AG09309 (cell line): Measurements from ENCODE around the gene MTHFD1L.

Source experiments
- DNase-seq: peaks from one replicate; pipeline ENCODE4 v3.0.0-alpha.2; 2010; ENCODE audit warnings: low read depth
- H3K4me3 ChIP-seq: 2 replicates; pipeline ENCODE4 v1.5.1; 2011; ENCODE audit warnings: mild to moderate bottlenecking, low read depth, low read length, moderate library complexity; ENCODE audit not compliant: control insufficient read depth
- CTCF ChIP-seq: IDR thresholded peaks from 2 replicates; pipeline ENCODE4 v1.5.1; 2011; ENCODE audit warnings: mild to moderate bottlenecking, low read depth, low read length, inconsistent platforms; ENCODE audit not compliant: insufficient read depth, control insufficient read depth; ENCODE audit errors: missing control alignments

MTHFD1L gene

GRCh38 chr6:150978624-150979023, 113.1 kb downstream of the MTHFD1L start:
- TF ChIP-seq CTCF: no peak
- DNase-seq: no peak
- no peak overlapping the region for H3K4me3 ChIP-seq

GRCh38 chr6:150979826-150980350, 114.4 kb downstream of the MTHFD1L start:
- H3K4me3 ChIP-seq: no peak overlapping the region
- DNase-seq: no peak
- no peak for TF ChIP-seq CTCF

GRCh38 chr6:150981095-150981494, 115.6 kb downstream of the MTHFD1L start:
- no peak for TF ChIP-seq CTCF
- DNase-seq: no peak
- no peak overlapping the region for H3K4me3 ChIP-seq

GRCh38 chr6:150981669-150982068, 116.2 kb downstream of the MTHFD1L start:
- H3K4me3 ChIP-seq: no peak overlapping the region
- no peak for DNase-seq
- TF ChIP-seq CTCF: no peak

- TF ChIP-seq CTCF: no peak
- no peak overlapping the region for H3K4me3 ChIP-seq
- no peak for DNase-seq
Measured at GRCh38 chr6:150987371-150987828, 121.9 kb downstream of the MTHFD1L start.

- H3K4me3 ChIP-seq: no peak overlapping the region
- no peak for DNase-seq
- no peak for TF ChIP-seq CTCF
Measured at GRCh38 chr6:150987855-150988464, 122.5 kb downstream of the MTHFD1L start.

GRCh38 chr6:150991487-150991886, 126.0 kb downstream of the MTHFD1L start:
- no peak for TF ChIP-seq CTCF
- H3K4me3 ChIP-seq: no peak overlapping the region
- DNase-seq: no peak
